AG04449 (cell line): ENCODE measurements around the gene APOC1.
A peak's percentile ranks its signal among the peaks of the same experiment; 100 is the strongest.

ENCODE experiments used
- CTCF ChIA-PET: fragments of 350-600 bp; formaldehyde crosslinking; extraction: SDS; loops from one replicate; lab custom pipeline; 2021; ENCODE audit warnings: antibody characterized with exemption; lab: Yijun Ruan, JAX
- POLR2A ChIA-PET: fragments of 400-600, 350-600 bp; formaldehyde crosslinking; extraction: SDS; loops from one replicate; lab custom pipeline; 2020; ENCODE audit warnings: antibody characterized with exemption, inconsistent platforms; lab: Yijun Ruan, JAX
- DNase-seq: peaks from one replicate; pipeline ENCODE4 v3.0.0-alpha.2; 2010; ENCODE audit warnings: low read depth, low spot score
- H3K4me3 ChIP-seq: 2 replicates; pipeline ENCODE4 v1.5.1; 2011; ENCODE audit warnings: low read depth, mild to moderate bottlenecking, control low read depth, low read length
- CTCF ChIP-seq: IDR thresholded peaks from one replicate; pipeline ENCODE4 v1.5.1; 2011; ENCODE audit warnings: mild to moderate bottlenecking, moderate library complexity, low read length, control low read depth, inconsistent platforms; ENCODE audit not compliant: insufficient read depth; ENCODE audit errors: missing control alignments

APOC1 gene

GRCh38 chr19:44948763-44949374, 34.5 kb downstream of the APOC1 start:
- ChIA-PET CTCF (interaction anchor here (1.6 to 12.8 kb wide), 5 partner anchors 37 to 378 kb away, joined by 3 to 208 read pairs (median 7); partner anchors contain the start of gene APOE), POLR2A (no interaction called here)
- no peak for DNase-seq
- no peak overlapping the region for H3K4me3 ChIP-seq
- TF ChIP-seq CTCF = no peak

GRCh38 chr19:44949550-44949949, 35.1 kb downstream of the APOC1 start:
- POLR2A ChIA-PET = interaction anchor here (0.6 kb wide), 1 partner anchor 443 kb away, joined by 3 read pairs; no protein-coding TSS in a partner anchor
- CTCF ChIA-PET = interaction anchor here (1.2 to 12.8 kb wide), 6 partner anchors 11 to 379 kb away, joined by 3 to 208 read pairs (median 6); partner anchors contain the start of gene APOE
- TF ChIP-seq CTCF = no peak

GRCh38 chr19:44951179-44952159, 37.1 kb downstream of the APOC1 start:
- peak; percentile 14 for DNase-seq
- ChIA-PET CTCF (interaction anchor here (0.8 to 12.8 kb wide), 26 partner anchors 9 to 380 kb away, joined by 3 to 208 read pairs (median 4); partner anchors contain the start of gene APOE), POLR2A (interaction anchor here (0.6 to 0.7 kb wide), 2 partner anchors 50 to 106 kb away, joined by 3 to 6 read pairs; no protein-coding TSS in a partner anchor)
- H3K4me3 ChIP-seq = no peak overlapping the region
- TF ChIP-seq CTCF = peak; percentile 80

More at GRCh38 chr19:44949550-44949949, 35.1 kb downstream of the APOC1 start:
- no peak for DNase-seq
- H3K4me3 ChIP-seq = no peak overlapping the region

GRCh38 chr19:44954278-44954648, 39.9 kb downstream of the APOC1 start:
- POLR2A ChIA-PET = interaction anchor here (0.6 to 1.4 kb wide), 8 partner anchors 14 to 170 kb away, joined by 3 to 4 read pairs (median 3); no protein-coding TSS in a partner anchor
- peak overlapping the region; percentile 98 for H3K4me3 ChIP-seq
- TF ChIP-seq CTCF = no peak
- DNase-seq = no peak
- CTCF ChIA-PET = interaction anchor here (0.6 to 12.8 kb wide), 7 partner anchors 22 to 366 kb away, joined by 3 to 208 read pairs (median 5); partner anchors contain the start of gene APOE

GRCh38 chr19:44954649-44955504, 40.5 kb downstream of the APOC1 start, which contains the start of gene CLPTM1:
TSS of gene CLPTM1 (plus strand) at chr19:44955380. CDS start at chr19:44955396, 16 bp downstream.
- H3K4me3 ChIP-seq = peak within 1 kb of the TSS; percentile 98
- ChIA-PET POLR2A (interaction anchor here (0.6 to 1.4 kb wide), 7 partner anchors 13 to 137 kb away, joined by 3 to 4 read pairs (median 3); no protein-coding TSS in a partner anchor), CTCF (interaction anchor here (1.2 to 12.8 kb wide), 6 partner anchors 22 to 366 kb away, joined by 4 to 208 read pairs (median 6); partner anchors contain the start of gene APOE)
- TF ChIP-seq CTCF = no peak
- DNase-seq = peak; percentile 70
